Measurements from ENCODE around the gene DYNLT5. TPM values are rescaled to one million over a fixed set of nuclear protein-coding genes. Genes with fewer than 3 reads are reported as not detected.
"Not testable (repeated sequence)": the region's sequence is repeated elsewhere in the genome, so short reads cannot be mapped to it uniquely, and the experiment has no call there.

Gene DYNLT5
- total RNA-seq, 1 experiment from 2014 or later: not detected

GRCh38 chr1:66733348-66734017 is 18.8 kb upstream of the DYNLT5 start:
- peak overlapping the region; percentile 23; the same call in 1 of the 2 replicates for H3K4me2 ChIP-seq (ENCODE audit: low read length)
- no peak overlapping the region for H3K4me3 ChIP-seq (replicated peaks in 1 of 2; ENCODE audit: low read depth in 1 of 2, low read length in 2 of 2)
- BruUV-seq (replicated peaks): no TSS peak
- no peak overlapping the region for H3K9ac ChIP-seq (ENCODE audit: low read length)
- DNase-seq (ENCODE audit: low read depth, low spot score) (no peak), ATAC-seq (peak; percentile 73)
- no peaks in the 10 kb centered on the region; the same call in 1 of the 2 replicates for H4K20me1 ChIP-seq (ENCODE audit: insufficient read depth)
- RAD21 ChIA-PET (ENCODE audit: low non-redundant PET in 1 of 2, low total read pairs in 2 of 2, uncharacterized antibody in 2 of 2, unreplicated experiment in 2 of 2): no interaction called here
- H3K4me1 ChIP-seq (ENCODE audit: control insufficient read depth in 1 of 2, insufficient read depth in 2 of 2, low read length in 2 of 2): peaks cover 0 to 5% of the 10 kb centered on the region in 2 experiments; a peak in 1 of 4 replicates
- H3K9me3 ChIP-seq (ENCODE audit: control insufficient read depth in 1 of 2, insufficient read depth in 1 of 2, low read depth in 1 of 2, low read length in 2 of 2): no peaks in the 10 kb centered on the region
- peak; percentile 19; the same call in 1 of the 2 replicates for TF ChIP-seq FOSL1 (IDR thresholded peaks at IDR 0.05; ENCODE audit: low read depth)
- TF ChIP-seq RAD21 (IDR thresholded peaks at IDR 0.05; ENCODE audit: low read depth): peak; percentile 46
- no peak for TF ChIP-seq ATF3 (IDR thresholded peaks at IDR 0.05)
- TF ChIP-seq SRF (IDR thresholded peaks at IDR 0.05; ENCODE audit: low read depth): no peak
- no peak for TF ChIP-seq ELF1 (IDR thresholded peaks at IDR 0.05; ENCODE audit: borderline replicate concordance, low read depth)
- TF ChIP-seq, protein P1, sequence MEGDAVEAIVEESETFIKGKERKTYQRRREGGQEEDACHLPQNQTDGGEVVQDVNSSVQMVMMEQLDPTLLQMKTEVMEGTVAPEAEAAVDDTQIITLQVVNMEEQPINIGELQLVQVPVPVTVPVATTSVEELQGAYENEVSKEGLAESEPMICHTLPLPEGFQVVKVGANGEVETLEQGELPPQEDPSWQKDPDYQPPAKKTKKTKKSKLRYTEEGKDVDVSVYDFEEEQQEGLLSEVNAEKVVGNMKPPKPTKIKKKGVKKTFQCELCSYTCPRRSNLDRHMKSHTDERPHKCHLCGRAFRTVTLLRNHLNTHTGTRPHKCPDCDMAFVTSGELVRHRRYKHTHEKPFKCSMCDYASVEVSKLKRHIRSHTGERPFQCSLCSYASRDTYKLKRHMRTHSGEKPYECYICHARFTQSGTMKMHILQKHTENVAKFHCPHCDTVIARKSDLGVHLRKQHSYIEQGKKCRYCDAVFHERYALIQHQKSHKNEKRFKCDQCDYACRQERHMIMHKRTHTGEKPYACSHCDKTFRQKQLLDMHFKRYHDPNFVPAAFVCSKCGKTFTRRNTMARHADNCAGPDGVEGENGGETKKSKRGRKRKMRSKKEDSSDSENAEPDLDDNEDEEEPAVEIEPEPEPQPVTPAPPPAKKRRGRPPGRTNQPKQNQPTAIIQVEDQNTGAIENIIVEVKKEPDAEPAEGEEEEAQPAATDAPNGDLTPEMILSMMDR (IDR thresholded peaks at IDR 0.05 in 2 of 3, conservative IDR thresholded peaks at IDR 0.05 in 1 of 3; ENCODE audit: borderline replicate concordance in 1 of 3, insufficient read depth in 1 of 3, low read depth in 2 of 3, low read length in 2 of 3): peak; percentile 4 to 48 (median 25); a peak in 2 of 6 replicates
- no peak for TF ChIP-seq EZH2phosphoT487 (IDR thresholded peaks at IDR 0.05; ENCODE audit: borderline replicate concordance)
- intact Hi-C loops (cut with micrococcal nuclease): no loop called here
- CTCF ChIA-PET: interaction anchor here (1.6 to 2.0 kb wide), 4 partner anchors 20 to 287 kb away, joined by 4 to 7 read pairs (median 6); no protein-coding TSS in a partner anchor
- H3K36me3 ChIP-seq (ENCODE audit: control insufficient read depth in 1 of 2, insufficient read depth in 2 of 2, low read length in 2 of 2): no peaks in the 10 kb centered on the region
- H3K9me2 ChIP-seq (ENCODE audit: insufficient read depth): no peaks in the 10 kb centered on the region
- POLR2A ChIA-PET: no interaction called here
- no peaks in the 10 kb centered on the region for H3K27me3 ChIP-seq (ENCODE audit: insufficient read depth, low read length)
- H3K79me2 ChIP-seq (ENCODE audit: insufficient read depth, low read length): no peaks in the 10 kb centered on the region
- H3K27ac ChIP-seq (ENCODE audit: low read depth, low read length): no peak overlapping the region
- peak overlapping the region; percentile 95 for H2AFZ ChIP-seq (ENCODE audit: low read depth, low read length, poor library complexity, severe bottlenecking)

DNA sequence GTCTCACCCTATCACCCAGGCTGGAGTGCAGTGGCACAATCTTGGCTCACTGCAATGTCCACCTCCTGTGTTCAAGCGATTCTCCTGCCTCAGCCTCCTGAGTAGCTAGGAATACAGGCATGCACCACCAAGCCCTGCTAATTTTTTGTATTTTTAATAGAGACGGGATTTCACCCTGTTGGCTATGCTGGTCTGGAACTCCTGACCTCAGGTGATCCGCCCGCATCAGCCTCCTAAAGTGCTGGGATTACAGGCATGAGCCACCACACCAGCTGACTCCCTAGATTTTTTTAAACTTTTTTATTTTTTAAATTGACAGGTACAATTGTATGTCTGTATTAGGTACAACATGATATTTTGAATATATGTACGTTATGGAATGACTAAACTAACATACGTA is 17.7 kb upstream of the DYNLT5 start:
- H4K20me1 ChIP-seq (ENCODE audit: insufficient read depth); H3K9me3 ChIP-seq (ENCODE audit: control insufficient read depth in 1 of 2, insufficient read depth in 1 of 2, low read depth in 1 of 2, low read length in 2 of 2); H2AFZ ChIP-seq (ENCODE audit: low read depth, low read length, poor library complexity, severe bottlenecking); intact Hi-C loops (cut with micrococcal nuclease); H3K4me3 ChIP-seq (replicated peaks in 1 of 2; ENCODE audit: low read depth in 1 of 2, low read length in 2 of 2); ATAC-seq; RAD21 ChIA-PET (ENCODE audit: low non-redundant PET in 1 of 2, low total read pairs in 2 of 2, uncharacterized antibody in 2 of 2, unreplicated experiment in 2 of 2); H3K9me2 ChIP-seq (ENCODE audit: insufficient read depth); BruUV-seq (replicated peaks); H3K9ac ChIP-seq (ENCODE audit: low read length); H3K36me3 ChIP-seq (ENCODE audit: control insufficient read depth in 1 of 2, insufficient read depth in 2 of 2, low read length in 2 of 2); H3K79me2 ChIP-seq (ENCODE audit: insufficient read depth, low read length); H3K27ac ChIP-seq (ENCODE audit: low read depth, low read length); DNase-seq (ENCODE audit: low read depth, low spot score); H3K4me1 ChIP-seq (ENCODE audit: control insufficient read depth in 1 of 2, insufficient read depth in 2 of 2, low read length in 2 of 2); H3K27me3 ChIP-seq (ENCODE audit: insufficient read depth, low read length); POLR2A ChIA-PET; H3K4me2 ChIP-seq (ENCODE audit: low read length); CTCF ChIA-PET: not testable (repeated sequence)

Data from HCT116 (cell line).